SK-N-SH (cell line): ENCODE results near the gene PARP11.
A peak's percentile ranks its signal among the peaks of the same experiment; 100 is the strongest.

Experiments used
- CTCF ChIP-seq: fragments of 200-600 bp; sonication (generic); IDR thresholded peaks from 2 replicates; pipeline ENCODE4 v1.6.1; 2017; ENCODE audit warnings: antibody characterized with exemption, mild to moderate bottlenecking, moderate library complexity
- EP300 ChIP-seq, 2 experiments: IDR thresholded peaks; 2 replicates each; pipeline versions ENCODE4 v1.4.0 to v1.6.1; 2012; ENCODE audit warnings: borderline replicate concordance in 1 of 2, low read depth in 1 of 2, low read length in 1 of 2
- FOXJ3 ChIP-seq: sonication (generic); formaldehyde crosslinking; IDR thresholded peaks from 2 replicates; pipeline ENCODE4 v1.5.1; 2020; ENCODE audit warnings: mild to moderate bottlenecking, missing genetic modification reagents
- FOXM1 ChIP-seq: IDR thresholded peaks from 2 replicates; pipeline ENCODE4 v1.4.0; 2012; ENCODE audit warnings: low read depth, mild to moderate bottlenecking
- JUND ChIP-seq: IDR thresholded peaks from 2 replicates; pipeline ENCODE4 v1.4.0; 2012
- MXI1 ChIP-seq: IDR thresholded peaks from 2 replicates; pipeline ENCODE4 v1.6.1; 2012; ENCODE audit warnings: mild to moderate bottlenecking, low read depth, low read length, improper control_type of control experiment
- PBX3 ChIP-seq: IDR thresholded peaks from 2 replicates; pipeline ENCODE4; 2012
- RAD21 ChIP-seq: IDR thresholded peaks from 2 replicates; pipeline ENCODE4 v1.6.1; 2012; ENCODE audit warnings: mild to moderate bottlenecking, low read length
- RCOR1 ChIP-seq: fragments of 150-350 bp; IDR thresholded peaks from 2 replicates; pipeline ENCODE4 v1.6.1; 2017; ENCODE audit warnings: antibody characterized with exemption, low read length
- RFX5 ChIP-seq: IDR thresholded peaks from 2 replicates; pipeline ENCODE4 v1.6.1; 2012; ENCODE audit warnings: mild to moderate bottlenecking, improper control_type of control experiment, low read length
- SMC3 ChIP-seq: IDR thresholded peaks from 2 replicates; pipeline ENCODE4 v1.6.1; 2012; ENCODE audit warnings: low read depth, low read length, improper control_type of control experiment
- YY1 ChIP-seq: IDR thresholded peaks from 2 replicates; pipeline ENCODE4 v1.4.0; 2012; ENCODE audit warnings: low read depth, mild to moderate bottlenecking

GRCh38 chr12:3872800-3873636 lies at the start of gene PARP11:
- 0 out of 2 replicates have a peak, but pooled peaks have one; percentile 24 for TF ChIP-seq RFX5
- no peak for TF ChIP-seq RCOR1
- no peak for TF ChIP-seq FOXJ3 (CRISPR knock-in tag)
- no peak for TF ChIP-seq PBX3
- TF ChIP-seq CTCF = no peak
- no peak for TF ChIP-seq FOXM1
- TF ChIP-seq RAD21 = no peak
- TF ChIP-seq EP300 (IDR thresholded peaks at IDR 0.05; ENCODE audit: borderline replicate concordance in 1 of 2, low read depth in 1 of 2, low read length in 1 of 2) = no peak
- TF ChIP-seq SMC3 = no peak
- no peak for TF ChIP-seq JUND
- 0 out of 2 replicates have a peak, but pooled peaks have one; percentile 54 for TF ChIP-seq MXI1
- no peak for TF ChIP-seq YY1
